ENCODE measurements around the gene SHROOM4.

Gene SHROOM4

DNA sequence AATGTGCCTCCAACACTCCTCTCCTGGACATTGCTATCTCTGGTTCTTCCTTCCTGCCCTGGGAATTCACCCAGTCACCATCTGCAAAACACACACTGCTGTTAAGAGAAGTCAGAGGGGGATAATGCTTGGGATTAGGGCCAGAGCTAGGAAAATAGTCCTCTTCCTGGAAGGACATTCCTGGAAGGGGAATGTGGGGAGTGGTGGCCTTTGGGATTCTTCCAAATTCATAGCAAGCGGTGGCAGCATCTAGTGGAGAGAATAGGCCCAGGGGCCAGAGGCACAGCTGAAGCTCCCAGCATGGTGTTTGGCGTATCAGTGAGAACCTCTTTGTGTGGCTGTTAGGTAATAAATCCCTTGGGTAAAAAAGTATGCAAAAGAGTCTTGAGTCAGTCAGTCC lies 34.3 kb downstream of the SHROOM4 start:
- DNase-seq, result no peak

- no peak for DNase-seq
Measured at GRCh38 chrX:50778272-50778671, 35.7 kb downstream of the SHROOM4 start.

GRCh38 chrX:50776248-50776647 lies 37.7 kb downstream of the SHROOM4 start:
- DNase-seq, result no peak

GRCh38 chrX:50771382-50771781 lies 42.6 kb downstream of the SHROOM4 start:
- no peak for DNase-seq

- no peak for DNase-seq
Measured at GRCh38 chrX:50770702-50771101, 43.3 kb downstream of the SHROOM4 start.

DNA sequence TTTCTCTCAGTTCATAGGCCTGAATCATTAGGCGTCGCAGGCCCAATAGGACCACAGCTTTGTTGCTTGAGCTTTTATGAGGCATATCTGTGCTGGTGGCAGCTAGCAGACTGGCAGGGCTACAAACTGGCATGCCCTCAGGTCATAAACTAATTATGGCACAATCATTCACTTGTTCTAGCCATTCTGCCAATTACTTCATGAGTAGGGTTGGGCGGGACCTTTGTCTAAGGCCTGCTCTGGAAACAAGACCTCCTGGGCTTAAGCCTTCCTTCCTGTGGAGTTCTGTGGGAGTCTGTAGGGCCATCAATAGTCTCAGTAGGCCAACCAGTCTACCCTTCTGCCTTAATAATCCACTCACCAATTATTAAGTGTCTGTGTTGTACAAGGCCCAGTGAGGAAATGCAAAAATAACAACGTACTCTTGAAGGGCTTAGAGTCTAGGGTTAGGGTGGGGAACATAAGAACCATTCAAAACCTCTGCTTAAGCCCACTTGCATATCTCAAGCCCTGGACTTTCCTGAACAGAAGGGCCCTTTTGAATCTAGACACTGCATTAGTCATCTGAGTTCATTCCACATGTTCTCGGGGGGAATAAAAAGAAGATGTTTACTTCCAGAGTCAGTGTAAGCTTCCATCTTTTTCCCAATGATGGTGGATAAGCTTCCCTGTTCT lies 44.5 kb downstream of the SHROOM4 start:
- DNase-seq, result no peak

- no peak for DNase-seq
Measured at GRCh38 chrX:50768801-50769200, 45.2 kb downstream of the SHROOM4 start.

- DNase-seq, result no peak
Measured at GRCh38 chrX:50765986-50766385, 48.0 kb downstream of the SHROOM4 start.

DNA sequence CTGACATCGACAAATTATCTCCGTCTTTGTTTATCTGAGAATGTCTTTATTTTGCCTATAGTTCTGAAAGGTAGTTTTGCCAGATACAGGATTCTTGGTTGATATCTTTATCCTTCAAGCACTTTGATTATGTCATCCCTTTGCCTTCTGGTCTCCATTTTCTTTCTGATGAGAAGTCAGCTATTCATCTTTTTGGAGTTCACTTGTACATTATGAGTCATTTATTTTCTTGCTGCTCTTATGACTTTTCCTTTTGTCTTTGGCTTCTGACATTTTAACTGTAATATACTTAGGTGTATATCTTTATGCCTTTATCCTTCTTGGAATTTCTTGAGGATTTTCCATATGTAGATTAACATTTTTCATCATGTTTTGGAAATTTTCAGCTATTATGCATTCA lies 51.4 kb downstream of the SHROOM4 start:
- no peak for DNase-seq

DNA sequence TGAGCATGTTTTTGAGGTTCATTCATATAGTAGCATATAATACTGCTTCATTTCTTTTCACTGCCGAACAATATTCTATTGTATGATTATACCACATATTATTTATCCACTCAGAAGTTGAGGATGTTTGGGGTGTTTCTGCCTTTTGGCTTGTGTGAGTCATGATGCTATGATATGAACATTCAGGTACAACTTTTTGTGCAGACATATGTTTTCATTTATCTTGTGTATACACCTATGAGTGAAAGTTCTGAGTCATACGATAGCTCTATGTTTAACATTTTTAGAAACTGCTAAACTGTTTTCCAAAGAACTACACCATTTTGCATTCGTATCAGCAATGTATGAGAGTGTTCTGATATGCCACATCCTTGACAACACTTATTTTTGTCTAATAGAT lies 57.7 kb downstream of the SHROOM4 start:
- DNase-seq, result no peak

- DNase-seq, result no peak
Measured at GRCh38 chrX:50751091-50751490, 62.9 kb downstream of the SHROOM4 start.

DNA sequence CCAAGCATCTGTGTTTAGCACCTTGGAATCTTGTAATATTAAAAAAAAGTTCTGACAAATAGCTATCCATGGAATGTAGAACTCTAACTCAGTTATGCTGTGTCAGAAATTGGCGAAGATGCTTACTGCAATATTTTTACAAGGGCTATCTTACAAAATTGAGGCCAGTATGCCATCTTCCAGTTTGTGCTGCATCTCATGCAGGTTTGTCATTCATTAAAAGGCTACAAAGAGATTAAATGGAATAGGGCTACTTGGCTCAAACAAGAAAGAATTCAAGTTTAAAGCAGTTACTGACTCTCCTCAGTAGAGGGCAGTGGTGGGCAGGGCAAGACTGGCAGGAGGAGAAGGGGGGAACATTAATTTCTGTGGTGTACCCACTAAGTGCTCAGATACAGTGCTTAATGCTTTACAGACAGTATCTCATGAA lies 66.5 kb downstream of the SHROOM4 start:
- DNase-seq, result peak; percentile 38

GRCh38 chrX:50736656-50737055 lies 77.3 kb downstream of the SHROOM4 start:
- peak; percentile 13 for DNase-seq

GRCh38 chrX:50726296-50726695 lies 87.7 kb downstream of the SHROOM4 start:
- DNase-seq, result no peak

DNA sequence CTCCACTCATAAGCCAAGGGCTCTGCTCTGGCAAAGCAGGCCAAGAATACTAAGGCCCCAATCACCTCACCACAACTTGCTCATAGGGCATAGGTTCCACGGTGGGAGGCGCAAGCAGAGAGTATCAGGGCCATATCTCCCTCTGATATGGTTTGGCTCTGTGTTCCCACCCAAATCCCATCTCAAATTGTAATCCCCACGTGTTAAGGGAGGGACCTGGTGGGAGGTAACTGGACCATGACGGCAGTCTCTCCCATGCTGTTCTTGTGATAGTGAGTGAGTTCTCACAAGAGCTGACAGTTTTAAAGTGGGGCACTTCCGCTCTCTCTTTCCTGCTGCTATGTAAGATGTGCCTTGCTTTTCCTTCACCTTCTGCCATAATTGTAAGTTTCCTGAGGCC lies 88.7 kb downstream of the SHROOM4 start:
- no peak for DNase-seq

DNA sequence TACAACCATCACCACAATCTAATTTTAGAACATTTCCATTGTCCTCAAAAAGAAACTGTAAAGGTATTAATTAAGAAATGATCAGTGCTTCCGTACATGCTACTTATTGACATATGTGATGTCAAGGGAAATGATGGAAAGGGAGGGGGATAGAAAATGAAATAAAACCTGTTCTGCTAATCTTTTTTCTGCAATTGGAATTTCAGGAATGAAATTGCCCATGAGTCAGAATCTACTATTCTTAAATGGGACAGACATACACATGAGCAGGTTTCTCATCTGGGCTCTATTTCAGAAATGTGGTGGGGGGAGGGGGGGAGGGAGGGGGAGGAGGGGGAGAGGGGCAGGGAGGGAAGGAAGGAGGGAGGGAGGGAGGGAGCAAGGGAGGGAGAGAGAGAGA lies 91.0 kb downstream of the SHROOM4 start:
- DNase-seq, result no peak

- DNase-seq, result no peak
Measured at GRCh38 chrX:50721764-50722521, 92.1 kb downstream of the SHROOM4 start.

DNA sequence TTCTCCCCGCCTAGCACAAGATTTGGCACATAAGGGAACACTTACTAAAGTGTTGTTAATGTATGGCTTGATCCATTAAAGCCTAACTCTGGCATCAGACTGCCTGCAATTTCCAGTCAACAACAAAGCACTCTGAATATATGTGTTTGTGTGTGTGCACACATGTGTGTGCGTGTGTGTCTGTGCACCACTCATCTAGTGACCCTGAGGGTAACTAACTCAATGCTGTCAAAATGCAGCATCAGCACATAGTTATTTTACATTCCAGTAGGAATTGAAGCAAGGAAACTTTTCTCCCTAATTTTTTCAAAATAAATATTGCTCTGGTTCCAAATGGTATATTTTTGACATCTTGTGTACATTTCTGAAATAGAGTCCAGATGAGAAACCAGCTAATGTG lies 94.4 kb downstream of the SHROOM4 start:
- DNase-seq, result no peak

DNA sequence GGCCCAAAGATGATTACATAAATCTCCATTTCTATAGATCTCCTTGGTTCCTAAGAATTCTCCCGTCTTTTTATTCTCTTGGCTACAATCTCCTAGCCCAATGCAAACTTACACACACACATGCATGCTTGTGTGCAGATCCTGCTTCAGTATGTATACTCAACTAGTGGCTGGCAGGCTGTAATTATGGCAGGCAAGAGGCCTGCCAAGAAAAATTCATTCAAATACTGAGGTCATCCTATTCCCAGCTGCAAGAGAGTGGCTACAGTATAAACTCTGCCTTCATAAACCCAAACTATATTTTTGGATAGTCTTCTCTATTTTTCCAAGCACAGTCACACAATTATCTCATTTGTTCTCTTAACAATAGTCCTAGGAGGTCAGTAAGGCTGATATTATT lies 95.2 kb downstream of the SHROOM4 start:
- DNase-seq, result no peak

DNA sequence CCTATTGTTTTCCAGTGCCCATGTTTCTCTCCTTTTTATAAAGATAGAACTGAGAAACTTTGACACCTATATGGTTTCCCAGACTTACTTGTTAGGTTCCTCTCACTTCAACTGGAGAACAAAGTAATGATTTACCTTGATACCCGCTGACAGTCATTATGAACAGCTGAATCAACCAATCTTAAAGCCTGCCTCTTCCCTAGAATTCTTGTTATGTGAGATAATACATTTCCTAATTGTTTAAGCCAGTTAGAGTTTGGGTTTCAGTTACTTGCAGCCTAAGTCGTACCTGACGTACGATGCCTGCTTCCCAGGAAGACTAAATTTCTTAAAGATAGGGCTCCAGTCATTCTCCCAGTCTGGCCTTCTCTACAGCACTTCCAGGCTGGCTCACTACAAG lies 97.3 kb downstream of the SHROOM4 start:
- DNase-seq, result no peak

- DNase-seq, result no peak
Measured at GRCh38 chrX:50712777-50713176, 101.2 kb downstream of the SHROOM4 start.

GRCh38 chrX:50711907-50712306 lies 102.1 kb downstream of the SHROOM4 start:
- DNase-seq, result no peak

DNA sequence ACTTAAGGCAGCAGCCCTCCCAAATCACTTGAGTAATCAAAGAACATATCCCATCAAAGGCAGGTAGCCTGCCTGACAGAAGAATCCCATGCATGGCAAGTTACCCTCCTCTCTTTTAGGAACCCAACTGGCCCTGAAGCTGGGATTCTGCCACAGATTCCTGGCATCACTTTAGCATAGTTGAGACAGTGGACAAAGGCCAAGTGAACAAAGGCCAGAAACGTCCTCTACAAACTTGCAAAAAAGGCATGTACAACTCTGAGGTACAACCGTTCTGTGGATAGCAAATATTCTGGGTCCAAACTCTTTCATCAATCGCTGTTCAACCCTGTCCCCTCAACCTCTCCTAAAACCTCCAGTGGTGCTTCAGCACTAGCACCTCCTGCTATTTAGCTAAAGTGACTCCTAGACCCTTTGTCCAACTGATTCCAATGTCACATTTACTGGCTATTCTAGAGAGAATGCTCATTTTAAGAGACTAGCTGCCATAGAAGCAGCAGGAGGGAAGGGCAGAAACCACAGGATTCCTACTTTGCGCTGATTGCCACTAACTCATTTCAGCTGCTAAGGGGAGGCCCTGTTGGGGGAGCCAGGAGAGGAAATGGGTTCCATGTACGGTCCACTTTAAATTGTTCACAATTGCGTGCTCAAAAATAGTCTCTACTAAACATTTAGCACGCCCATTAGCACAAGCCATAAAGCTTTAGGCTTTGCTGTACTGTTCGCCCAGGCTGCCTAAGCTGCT lies 105.9 kb downstream of the SHROOM4 start:
- no peak for DNase-seq

GRCh38 chrX:50707405-50707804 lies 106.6 kb downstream of the SHROOM4 start:
- DNase-seq, result no peak
